HL-60 (cell line): ENCODE measurements around the gene ACVR1.

Experiments
- DNase-seq, 2 experiments: peaks; one replicate each; pipeline ENCODE4 v3.0.0-alpha.2; 2010 to 2020; ENCODE audit warnings: low read depth in 1 of 2, low spot score in 1 of 2
- H3K27ac ChIP-seq: fragments of 250-450 bp; sonication (Bioruptor Pico); replicated peaks from 2 replicates; pipeline ENCODE4 v1.5.1; 2020; ENCODE audit warnings: mild to moderate bottlenecking, moderate library complexity
- H3K27me3 ChIP-seq: fragments of 250-450 bp; sonication (Bioruptor Pico); 2 replicates; pipeline ENCODE4 v1.5.1; 2021; ENCODE audit warnings: mild to moderate bottlenecking, moderate library complexity; ENCODE audit not compliant: insufficient read depth, poor library complexity, severe bottlenecking
- H3K4me3 ChIP-seq: replicated peaks from 2 replicates; pipeline ENCODE4 v1.5.1; 2011; ENCODE audit warnings: mild to moderate bottlenecking, control low read depth, low read length; ENCODE audit not compliant: insufficient read depth
- CTCF ChIP-seq: IDR thresholded peaks from one replicate; pipeline ENCODE4 v1.5.1; 2011; ENCODE audit warnings: low read length, control low read depth, inconsistent platforms; ENCODE audit not compliant: insufficient read depth
- GABPA ChIP-seq: IDR thresholded peaks from 2 replicates; pipeline ENCODE4 v1.6.1; 2012; ENCODE audit warnings: low read depth
- POLR2AphosphoS5 ChIP-seq: IDR thresholded peaks from 2 replicates; pipeline ENCODE4 v1.6.1; 2012; ENCODE audit warnings: low read depth
- REST ChIP-seq: IDR thresholded peaks from 2 replicates; pipeline ENCODE4 v1.6.1; 2012; ENCODE audit warnings: low read depth; ENCODE audit not compliant: insufficient replicate concordance
- SPI1 ChIP-seq: IDR thresholded peaks from 2 replicates; pipeline ENCODE4 v1.6.1; 2012; ENCODE audit warnings: low read depth, mild to moderate bottlenecking, borderline replicate concordance

The ACVR1 gene

DNA sequence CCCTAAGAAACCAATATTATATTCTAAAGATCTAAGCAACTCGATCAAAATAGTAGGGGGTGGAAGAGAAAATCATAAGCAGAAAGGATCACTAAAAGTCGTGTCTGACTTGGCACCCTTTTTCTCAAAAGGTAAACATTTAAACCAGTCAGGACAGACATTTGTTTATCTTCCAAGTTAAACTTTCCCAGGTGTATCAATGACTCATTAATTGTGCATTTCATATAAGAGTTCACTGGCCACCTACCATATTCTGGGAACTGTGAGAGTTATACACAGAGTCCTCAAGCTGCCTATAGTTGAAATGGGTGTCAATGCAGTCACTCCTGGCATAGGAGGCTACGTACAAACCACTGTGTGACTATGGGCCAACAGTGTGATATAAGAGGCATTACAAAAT is 4.8 kb upstream of the ACVR1 start:
- no peak for DNase-seq
- TF ChIP-seq POLR2AphosphoS5, result no peak
- TF ChIP-seq REST, result no peak
- no peak for TF ChIP-seq CTCF
- TF ChIP-seq SPI1, result no peak
- TF ChIP-seq GABPA, result no peak
- no peak overlapping the region for H3K4me3 ChIP-seq
- peaks cover 9% of the 10 kb centered on the region for H3K27me3 ChIP-seq
- no peak overlapping the region for H3K27ac ChIP-seq

DNA sequence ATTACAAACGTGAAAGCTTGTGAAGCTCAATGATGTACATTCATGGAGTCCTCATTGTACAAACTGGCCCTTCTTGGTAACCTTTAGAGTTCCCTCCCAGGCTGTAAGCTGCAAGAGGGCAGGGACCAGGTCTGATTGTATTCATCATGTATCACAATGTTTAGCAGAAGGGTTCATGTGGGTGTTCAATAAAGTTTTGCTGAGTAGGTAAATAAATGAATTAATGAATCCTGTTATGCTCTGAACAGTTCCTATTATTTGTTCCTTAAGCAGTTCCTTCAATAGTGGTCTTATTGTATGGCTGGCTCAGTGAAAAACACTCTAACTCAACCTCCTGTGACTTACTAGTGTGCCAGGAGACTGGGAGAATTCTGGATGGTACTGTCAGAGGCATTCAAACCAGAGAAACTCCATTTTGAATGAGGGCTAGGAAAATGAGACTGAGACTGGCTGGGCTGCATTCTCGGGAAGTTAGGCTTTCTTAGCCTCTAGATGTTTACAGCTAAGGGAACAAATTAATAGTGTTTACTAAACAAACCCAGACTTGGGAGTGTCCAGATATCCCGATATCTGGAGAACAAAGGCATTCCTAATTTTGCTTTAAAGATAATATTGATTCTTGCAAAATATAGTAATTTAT is 1.8 kb upstream of the ACVR1 start:
- H3K27me3 ChIP-seq, result peaks cover 17% of the 10 kb centered on the region
- H3K4me3 ChIP-seq, result no peak overlapping the region
- H3K27ac ChIP-seq, result no peak overlapping the region
- TF ChIP-seq SPI1 (no peak), POLR2AphosphoS5 (no peak), GABPA (no peak), REST (no peak), CTCF (no peak)
- no peak for DNase-seq

GRCh38 chr2:157876786-157877138 is 632 bp upstream of the ACVR1 start:
- no peak overlapping the region for H3K27ac ChIP-seq
- peaks cover 17% of the 10 kb centered on the region for H3K27me3 ChIP-seq
- TF ChIP-seq SPI1 (no peak), CTCF (no peak), GABPA (no peak), POLR2AphosphoS5 (no peak), REST (no peak)
- H3K4me3 ChIP-seq, result peak overlapping the region; percentile 73
- no peak for DNase-seq
